ENCODE results near the gene PRPSAP1.

PRPSAP1 gene

GRCh38 chr17:76383546-76384221, 30.0 kb upstream of the PRPSAP1 start:
- DNase-seq (ENCODE audit: low read depth), result peak; percentile 72

GRCh38 chr17:76382803-76383545, 29.3 kb upstream of the PRPSAP1 start:
- DNase-seq (ENCODE audit: low read depth), result peak; percentile 87

- DNase-seq (ENCODE audit: low read depth), result peak; percentile 73
Observed at GRCh38 chr17:76382351-76382802, 28.7 kb upstream of the PRPSAP1 start.

- DNase-seq (ENCODE audit: low read depth), result peak; percentile 46
Observed at GRCh38 chr17:76381633-76382350, 28.1 kb upstream of the PRPSAP1 start.

GRCh38 chr17:76379646-76380376, 26.1 kb upstream of the PRPSAP1 start:
- no peak for DNase-seq (ENCODE audit: low read depth)

GRCh38 chr17:76379275-76379641, 25.5 kb upstream of the PRPSAP1 start:
- no peak for DNase-seq (ENCODE audit: low read depth)

- DNase-seq (ENCODE audit: low read depth), result no peak
Observed at GRCh38 chr17:76378548-76379274, 25.0 kb upstream of the PRPSAP1 start.

- DNase-seq (ENCODE audit: low read depth), result no peak
Observed at GRCh38 chr17:76376318-76377133, 22.8 kb upstream of the PRPSAP1 start.

- peak; percentile 98 for DNase-seq (ENCODE audit: low read depth)
Observed at GRCh38 chr17:76371656-76372628, 18.2 kb upstream of the PRPSAP1 start.

- DNase-seq (ENCODE audit: low read depth), result peak; percentile 99
Observed at GRCh38 chr17:76370261-76370993, 16.7 kb upstream of the PRPSAP1 start.

- DNase-seq (ENCODE audit: low read depth), result no peak
Observed at GRCh38 chr17:76369804-76370203, 16.1 kb upstream of the PRPSAP1 start.

GRCh38 chr17:76369379-76369778, 15.7 kb upstream of the PRPSAP1 start:
- peak; percentile 45 for DNase-seq (ENCODE audit: low read depth)

- peak; percentile 90 for DNase-seq (ENCODE audit: low read depth)
Observed at GRCh38 chr17:76368545-76368944, 14.8 kb upstream of the PRPSAP1 start.

- no peak for DNase-seq (ENCODE audit: low read depth)
Observed at GRCh38 chr17:76367642-76368041, 13.9 kb upstream of the PRPSAP1 start.

GRCh38 chr17:76366247-76366646, 12.5 kb upstream of the PRPSAP1 start:
- no peak for DNase-seq (ENCODE audit: low read depth)

- no peak for DNase-seq (ENCODE audit: low read depth)
Observed at GRCh38 chr17:76365256-76365903, 11.7 kb upstream of the PRPSAP1 start.

- DNase-seq (ENCODE audit: low read depth), result no peak
Observed at GRCh38 chr17:76363107-76363842, 9.6 kb upstream of the PRPSAP1 start.

Measured in EH (cell line).